Measurements from ENCODE around the gene VPS39.

GRCh38 chr15:42152921-42153698 is 55.0 kb downstream of the VPS39 start:
- TF ChIP-seq POLR2A (IDR thresholded peaks at IDR 0.05; ENCODE audit: low read depth, low read length): no peak
- no peak for TF ChIP-seq SPI1 (IDR thresholded peaks at IDR 0.05; ENCODE audit: low read depth, low read length)
- no peak for TF ChIP-seq POLR2AphosphoS5 (IDR thresholded peaks at IDR 0.05; ENCODE audit: low read depth, low read length)
- TF ChIP-seq TAF1 (IDR thresholded peaks at IDR 0.05; ENCODE audit: low read depth, low read length): no peak

All from GM12891 (cell line).